GM12892 (cell line): ENCODE measurements around the gene ZNF580.

Experiments
- DNase-seq: peaks from one replicate; pipeline ENCODE4 v3.0.0; 2011; ENCODE audit not compliant: insufficient read length
- FAIRE-seq: peaks from 2 replicates; lab custom pipeline; 2011; peaks lifted over from hg19 to GRCh38; lab: Jason Lieb, UNC
- POLR2A ChIP-seq: IDR thresholded peaks from 2 replicates; pipeline ENCODE4 v1.6.1; 2011; ENCODE audit warnings: low read depth, low read length, control low read depth
- POLR2AphosphoS5 ChIP-seq: IDR thresholded peaks from 2 replicates; pipeline ENCODE4 v1.6.1; 2011; ENCODE audit warnings: low read depth, low read length, control low read depth
- TAF1 ChIP-seq: IDR thresholded peaks from 2 replicates; pipeline ENCODE4 v1.6.1; 2011; ENCODE audit warnings: low read depth, mild to moderate bottlenecking, control low read depth, low read length, borderline replicate concordance

The ZNF580 gene

GRCh38 chr19:55669418-55670279 is 28.8 kb downstream of the ZNF580 start:
- FAIRE-seq, result no peak
- TF ChIP-seq POLR2A (no peak), POLR2AphosphoS5 (peak; percentile 14; the same call in 1 of the 2 replicates)
- DNase-seq, result no peak

DNA sequence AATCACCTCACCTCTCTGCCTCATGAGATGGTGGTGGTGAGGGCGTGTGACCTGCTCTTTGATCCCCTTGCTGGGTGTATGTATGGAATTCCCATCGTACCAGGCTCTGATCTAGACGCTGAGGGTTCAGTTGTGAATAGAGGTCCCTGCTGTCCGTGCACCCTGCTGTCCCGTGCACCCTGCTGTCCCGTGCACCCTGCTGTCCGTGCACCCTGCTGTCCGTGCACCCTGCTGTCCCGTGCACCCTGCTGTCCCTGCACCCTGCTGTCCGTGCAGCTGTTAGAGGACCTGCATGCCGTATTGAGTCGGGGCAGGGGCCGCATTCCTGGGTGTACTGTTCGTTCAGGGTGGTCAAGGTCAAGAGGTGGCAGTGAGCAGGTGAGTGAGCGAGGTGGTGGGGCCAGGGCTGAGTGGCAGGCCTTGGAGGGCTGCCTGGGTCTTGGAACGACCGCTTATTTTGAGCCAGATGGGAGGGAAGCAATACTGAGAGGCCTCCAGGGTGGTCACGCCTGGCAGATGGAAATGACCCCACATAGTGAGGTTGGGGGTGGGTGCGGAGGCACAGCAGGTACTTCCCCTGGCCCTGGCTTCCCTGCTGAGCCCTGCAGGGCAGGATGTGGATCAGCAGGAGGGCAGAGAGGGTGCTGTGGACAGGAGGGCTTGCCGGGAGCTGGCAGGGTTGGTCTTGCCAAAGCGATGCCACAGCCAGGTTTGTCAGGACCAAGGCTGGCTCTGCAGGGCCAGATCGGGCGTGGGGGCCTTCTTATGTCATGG is 29.7 kb downstream of the ZNF580 start:
- no peak; the same call in 1 of the 2 replicates for TF ChIP-seq POLR2AphosphoS5
- TF ChIP-seq POLR2A, result no peak
- TF ChIP-seq TAF1, result no peak
- DNase-seq (no peak), FAIRE-seq (peak; percentile 73)

DNA sequence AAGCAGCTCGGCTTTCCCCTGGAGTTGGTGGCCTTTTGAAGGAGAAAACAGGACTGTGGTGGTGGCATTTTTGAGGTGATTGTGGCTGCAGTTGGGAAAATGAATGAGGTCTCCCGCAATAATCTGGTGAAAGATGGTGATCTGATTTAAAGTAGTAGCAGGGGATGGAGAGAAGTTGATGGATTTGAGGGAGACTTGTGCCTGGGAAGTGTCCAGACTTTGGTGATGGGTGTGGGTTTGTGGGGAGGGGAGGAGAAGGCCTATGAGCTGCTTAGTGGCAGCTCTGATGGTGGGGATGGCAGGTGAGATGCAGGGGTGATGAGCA is 30.2 kb downstream of the ZNF580 start:
- TF ChIP-seq POLR2A (no peak), TAF1 (no peak), POLR2AphosphoS5 (no peak)
- DNase-seq (no peak), FAIRE-seq (no peak)

DNA sequence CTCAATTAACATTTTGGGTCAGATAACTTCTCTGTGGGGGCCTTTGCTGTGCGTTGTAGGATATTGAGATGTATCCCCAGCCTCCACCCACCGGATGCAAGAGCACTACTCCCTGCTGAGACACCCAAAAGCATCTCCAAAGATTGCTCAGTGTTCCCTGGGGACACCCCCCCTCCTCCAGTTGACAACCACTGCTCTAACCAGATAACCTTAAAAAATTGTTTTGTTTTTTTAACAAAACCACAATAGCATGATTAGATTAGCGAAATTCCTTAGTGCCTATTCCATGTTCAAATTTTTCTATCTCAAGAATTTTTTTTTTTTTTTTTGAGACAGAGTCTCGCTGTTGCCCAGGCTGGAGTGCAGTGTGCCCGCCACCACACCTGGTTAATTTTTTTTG is 31.6 kb downstream of the ZNF580 start:
- FAIRE-seq, result no peak

DNA sequence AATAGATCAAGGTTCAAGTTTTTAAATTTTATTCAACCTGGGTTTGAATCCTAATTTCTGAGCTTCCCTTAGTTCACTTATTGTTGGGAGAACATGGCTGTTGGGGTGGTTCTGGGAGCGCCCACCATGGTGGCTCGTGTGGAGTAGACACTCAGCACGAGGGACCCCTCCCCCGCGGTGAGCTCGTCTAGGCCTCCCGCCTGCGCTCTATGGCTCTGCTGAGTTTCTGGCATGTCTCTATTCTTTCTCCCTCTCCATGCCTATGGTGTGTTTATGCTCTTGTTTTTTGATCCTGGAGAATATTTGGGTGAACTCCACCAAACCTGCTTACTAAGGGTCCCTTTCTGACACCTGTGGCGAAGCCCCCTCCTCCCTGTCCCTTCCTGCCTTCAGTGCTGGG is 32.7 kb downstream of the ZNF580 start:
- TF ChIP-seq POLR2AphosphoS5 (no peak), TAF1 (no peak), POLR2A (no peak)
- FAIRE-seq, result no peak
- DNase-seq, result no peak

More for the DNA sequence above, 31.6 kb downstream of the ZNF580 start:
- DNase-seq, result no peak
- no peak for TF ChIP-seq POLR2A
- no peak for TF ChIP-seq TAF1
- no peak for TF ChIP-seq POLR2AphosphoS5

- no peak for FAIRE-seq
- DNase-seq, result no peak
- TF ChIP-seq POLR2A (no peak), POLR2AphosphoS5 (no peak), TAF1 (no peak)
These were observed 33.1 kb downstream of the ZNF580 start for GRCh38 chr19:55673889-55674288.

DNA sequence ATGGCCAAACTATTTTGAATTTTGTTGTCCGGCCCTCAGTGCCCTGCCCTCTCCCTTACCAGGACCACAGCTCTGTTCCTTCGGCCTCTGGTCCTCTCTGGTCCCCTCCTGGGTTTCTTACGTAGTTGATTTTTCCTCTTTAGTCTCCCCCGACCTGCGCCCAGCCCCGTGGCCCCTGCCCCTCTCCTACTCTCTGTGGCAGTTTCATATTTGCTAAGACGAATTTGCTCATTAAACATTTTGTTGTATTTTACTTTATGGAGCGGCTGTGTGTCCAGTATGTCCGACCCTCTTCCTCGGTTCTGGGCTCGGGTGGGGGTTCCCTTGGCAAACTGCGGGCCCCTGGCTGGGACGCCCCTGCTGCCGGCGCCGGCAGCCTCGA is 33.6 kb downstream of the ZNF580 start:
- DNase-seq, result no peak
- TF ChIP-seq TAF1 (no peak), POLR2A (no peak), POLR2AphosphoS5 (no peak)
- FAIRE-seq, result no peak

DNA sequence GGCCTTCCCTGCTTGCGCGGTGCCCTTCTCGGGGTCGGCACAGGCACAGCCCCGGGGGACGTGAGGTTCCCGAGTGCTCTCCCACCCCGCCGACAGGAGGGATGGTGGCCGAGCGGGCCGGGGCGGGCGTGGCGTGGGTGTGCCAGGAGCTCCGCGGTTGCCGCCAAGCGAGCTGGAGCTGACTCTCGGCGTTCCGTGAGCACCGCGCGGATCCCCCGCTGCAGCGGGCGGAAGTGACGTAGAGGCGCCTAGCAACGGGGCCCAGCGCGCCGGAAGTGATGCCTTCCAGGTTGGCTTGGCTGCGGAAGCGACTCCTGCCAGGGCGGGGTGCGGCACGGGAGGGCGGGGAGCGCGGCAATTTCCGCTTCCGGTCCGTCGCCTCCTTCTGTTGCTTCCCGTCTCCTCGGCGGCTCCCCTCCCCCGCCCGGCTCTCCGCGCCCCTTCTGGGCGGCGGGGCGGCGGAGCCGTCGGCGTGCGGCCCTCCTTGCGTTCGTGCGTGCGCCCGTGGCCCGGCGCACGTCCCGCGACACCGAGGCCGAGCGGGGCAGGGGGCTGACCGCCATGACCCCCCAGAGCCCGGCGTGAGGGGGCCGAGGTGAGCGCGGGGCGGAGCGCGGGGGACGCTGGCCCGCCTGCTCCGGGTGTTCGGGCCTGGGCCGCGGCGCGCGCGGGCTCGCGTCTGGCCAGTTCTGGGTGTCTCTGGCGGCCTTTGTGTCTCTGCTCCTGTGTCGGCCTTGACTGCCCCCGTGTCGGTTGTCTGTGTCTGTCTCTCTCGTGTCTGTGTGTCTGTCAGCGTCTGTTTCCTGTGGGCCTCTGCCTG is 34.2 kb downstream of the ZNF580 start, which contains the start of gene EPN1:
EPN1 (plus strand) TSS at position 386 of the 820 bp plus-strand sequence. CDS start 3,402 bp downstream, outside the sequence.
- no peak for TF ChIP-seq TAF1
- TF ChIP-seq POLR2A, result peak; percentile 72
- peak; percentile 73; the same call in 1 of the 2 replicates for TF ChIP-seq POLR2AphosphoS5
- DNase-seq, result peak; percentile 100
- peak; percentile 97 for FAIRE-seq

- DNase-seq (no peak), FAIRE-seq (peak; percentile 33)
- TF ChIP-seq POLR2A (no peak), POLR2AphosphoS5 (no peak), TAF1 (no peak)
These were observed 35.0 kb downstream of the ZNF580 start for GRCh38 chr19:55675661-55676354.

DNA sequence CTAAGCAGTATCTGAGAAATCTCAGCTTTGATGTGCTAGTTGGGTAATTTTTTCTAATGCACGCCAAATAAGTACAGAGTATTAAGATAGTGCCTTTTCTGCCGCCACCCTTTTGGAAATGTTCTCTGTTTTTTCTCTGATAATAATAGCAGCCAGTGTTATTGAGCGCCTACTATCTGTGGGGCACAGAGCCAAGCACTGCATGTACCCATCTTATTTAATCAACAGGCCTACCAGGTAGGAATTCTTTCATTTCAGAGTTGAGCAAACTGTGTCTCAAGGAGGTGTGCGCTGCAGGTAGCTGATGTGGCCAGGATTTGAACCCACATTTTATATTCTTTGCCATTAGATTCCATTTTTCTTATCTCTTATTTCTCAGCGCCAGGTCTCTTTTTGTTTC is 35.6 kb downstream of the ZNF580 start:
- FAIRE-seq (no peak), DNase-seq (no peak)
- TF ChIP-seq TAF1, result no peak
- no peak for TF ChIP-seq POLR2AphosphoS5
